ENCODE data around the gene TMEM19.
A peak's percentile ranks its signal among the peaks of the same experiment; 100 is the strongest.

- TF ChIP-seq, protein P1, sequence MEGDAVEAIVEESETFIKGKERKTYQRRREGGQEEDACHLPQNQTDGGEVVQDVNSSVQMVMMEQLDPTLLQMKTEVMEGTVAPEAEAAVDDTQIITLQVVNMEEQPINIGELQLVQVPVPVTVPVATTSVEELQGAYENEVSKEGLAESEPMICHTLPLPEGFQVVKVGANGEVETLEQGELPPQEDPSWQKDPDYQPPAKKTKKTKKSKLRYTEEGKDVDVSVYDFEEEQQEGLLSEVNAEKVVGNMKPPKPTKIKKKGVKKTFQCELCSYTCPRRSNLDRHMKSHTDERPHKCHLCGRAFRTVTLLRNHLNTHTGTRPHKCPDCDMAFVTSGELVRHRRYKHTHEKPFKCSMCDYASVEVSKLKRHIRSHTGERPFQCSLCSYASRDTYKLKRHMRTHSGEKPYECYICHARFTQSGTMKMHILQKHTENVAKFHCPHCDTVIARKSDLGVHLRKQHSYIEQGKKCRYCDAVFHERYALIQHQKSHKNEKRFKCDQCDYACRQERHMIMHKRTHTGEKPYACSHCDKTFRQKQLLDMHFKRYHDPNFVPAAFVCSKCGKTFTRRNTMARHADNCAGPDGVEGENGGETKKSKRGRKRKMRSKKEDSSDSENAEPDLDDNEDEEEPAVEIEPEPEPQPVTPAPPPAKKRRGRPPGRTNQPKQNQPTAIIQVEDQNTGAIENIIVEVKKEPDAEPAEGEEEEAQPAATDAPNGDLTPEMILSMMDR (IDR thresholded peaks at IDR 0.05), result peak in 5 of 7 experiments; percentile 24 to 70 (median 43)
- TF ChIP-seq POLR2A (IDR thresholded peaks at IDR 0.05), result no peak
Measured at GRCh38 chr12:71636704-71637115, 49.2 kb upstream of the TMEM19 start.

Data from stomach (tissue), 4 donors.